Effector memory CD8-positive, alpha-beta T cell (primary cell): Measurements from ENCODE around the gene TRAF4.

Source experiments
- ATAC-seq: fragments of 150-1000 bp; cut with Tn5 transposase; replicated peaks from 2 replicates; pipeline ENCODE4 v1.10.0; 2021; ENCODE audit warnings: mild to moderate bottlenecking, moderate library complexity
- DNase-seq, 3 experiments: peaks; one replicate each; pipeline ENCODE4 v3.0.0; 2021
- H3K27ac Mint-ChIP-seq, 2 donors: one replicate each; pipeline ENCODE4 v1.8.0; 2022; ENCODE audit warnings: mild to moderate bottlenecking in 2 of 2, mixed read lengths in 2 of 2, moderate library complexity in 2 of 2
- H3K27me3 Mint-ChIP-seq, 2 donors: one replicate each; pipeline ENCODE4 v1.8.0; 2022; ENCODE audit warnings: mixed read lengths in 2 of 2
- H3K36me3 Mint-ChIP-seq: one replicate; pipeline ENCODE4 v1.8.0; 2022; ENCODE audit warnings: mild to moderate bottlenecking, moderate library complexity, mixed read lengths; ENCODE audit not compliant: insufficient read depth
- H3K4me1 Mint-ChIP-seq, 2 donors: one replicate each; pipeline ENCODE4 v1.8.0; 2022; ENCODE audit warnings: low read depth in 2 of 2, mixed read lengths in 2 of 2
- H3K4me3 Mint-ChIP-seq, 2 donors: one replicate each; pipeline ENCODE4 v1.8.0; 2022; ENCODE audit warnings: mild to moderate bottlenecking in 2 of 2, mixed read lengths in 2 of 2, moderate library complexity in 2 of 2
- H3K9me3 Mint-ChIP-seq, 2 donors: one replicate each; pipeline ENCODE4 v1.8.0; 2022; ENCODE audit warnings: mixed read lengths in 2 of 2

The TRAF4 gene

DNA sequence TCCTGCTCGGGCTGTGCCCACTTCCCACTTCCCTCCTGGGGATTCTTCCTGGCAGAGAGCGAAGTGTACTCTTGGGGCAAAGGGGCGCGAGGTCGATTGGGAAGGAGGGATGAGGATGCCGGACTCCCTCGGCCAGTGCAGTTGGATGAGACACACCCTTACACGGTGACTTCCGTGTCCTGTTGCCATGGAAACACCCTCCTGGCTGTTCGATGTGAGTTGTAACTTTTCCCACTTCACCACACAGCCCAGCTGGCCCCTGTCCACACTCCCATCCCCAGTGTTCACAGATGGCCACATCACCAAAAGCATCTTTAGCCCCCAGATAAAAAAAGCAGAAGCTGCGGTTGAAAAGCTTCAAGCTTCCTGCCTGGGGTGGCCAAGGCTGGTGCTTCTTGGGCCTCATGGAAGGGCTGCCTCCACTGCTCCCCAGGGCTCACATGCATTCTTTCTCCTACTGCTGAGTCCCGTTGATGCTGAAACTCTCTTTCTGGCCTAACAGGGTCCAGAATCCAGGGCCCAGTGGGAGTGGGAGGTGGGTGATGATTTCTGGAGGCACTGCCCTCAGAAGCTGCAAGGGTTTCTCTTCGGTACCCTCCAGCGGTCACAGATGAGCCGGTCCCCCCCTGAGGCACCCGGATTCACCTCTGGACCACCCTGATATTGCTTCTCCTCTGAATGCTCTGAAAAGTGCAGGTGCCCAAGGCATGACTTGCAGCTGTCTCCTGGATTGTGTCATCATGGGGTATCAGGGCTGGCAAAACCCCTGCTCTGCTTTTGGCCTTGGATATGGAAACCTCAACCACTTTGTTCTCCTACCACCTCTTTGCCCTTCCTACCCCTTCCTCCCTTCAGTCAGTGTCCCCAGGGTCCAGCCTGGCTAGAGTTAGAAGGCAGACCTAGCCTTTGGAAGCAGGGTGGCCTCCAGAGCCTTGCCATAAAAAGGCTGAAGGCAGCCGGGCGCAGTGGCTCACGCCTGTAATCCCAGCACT, 2.2 kb upstream of the TRAF4 start:
- Mint-ChIP-seq H3K27ac (no peak overlapping the region), H3K9me3 (no peaks in the 10 kb centered on the region), H3K4me3 (peak overlapping the region in 1 of 2 donors; percentile 66), H3K4me1 (peaks cover 9 to 12% of the 10 kb centered on the region in 2 donors), H3K36me3 (peaks cover 27% of the 10 kb centered on the region), H3K27me3 (no peaks in the 10 kb centered on the region)
- ATAC-seq (no peak), DNase-seq (no peak)

GRCh38 chr17:28744104-28744971, 527 bp downstream of the TRAF4 start:
- DNase-seq, result peak; percentile 32 to 42 (median 34)

GRCh38 chr17:28744972-28745785, 1.4 kb downstream of the TRAF4 start:
- H3K27ac Mint-ChIP-seq, result peak overlapping the region; percentile 82 to 92
- no peaks in the 10 kb centered on the region for H3K27me3 Mint-ChIP-seq
- no peaks in the 10 kb centered on the region for H3K9me3 Mint-ChIP-seq
- H3K36me3 Mint-ChIP-seq, result peaks cover 52% of the 10 kb centered on the region
- peak overlapping the region; percentile 80 for H3K4me3 Mint-ChIP-seq
- DNase-seq (peak in 1 of 3 experiments; percentile 30), ATAC-seq (peak; percentile 4)
- H3K4me1 Mint-ChIP-seq, result peaks cover 12 to 14% of the 10 kb centered on the region in 2 donors

More at GRCh38 chr17:28744104-28744971, 527 bp downstream of the TRAF4 start:
- H3K4me3 Mint-ChIP-seq, result peak overlapping the region; percentile 80
- H3K36me3 Mint-ChIP-seq, result peaks cover 46% of the 10 kb centered on the region
- H3K4me1 Mint-ChIP-seq, result peaks cover 11 to 12% of the 10 kb centered on the region in 2 donors
- ATAC-seq, result peak; percentile 43
- H3K27ac Mint-ChIP-seq, result peak overlapping the region; percentile 82 to 92
- H3K9me3 Mint-ChIP-seq, result no peaks in the 10 kb centered on the region
- no peaks in the 10 kb centered on the region for H3K27me3 Mint-ChIP-seq

GRCh38 chr17:28745786-28746411, 2.1 kb downstream of the TRAF4 start:
- ATAC-seq, result no peak

DNA sequence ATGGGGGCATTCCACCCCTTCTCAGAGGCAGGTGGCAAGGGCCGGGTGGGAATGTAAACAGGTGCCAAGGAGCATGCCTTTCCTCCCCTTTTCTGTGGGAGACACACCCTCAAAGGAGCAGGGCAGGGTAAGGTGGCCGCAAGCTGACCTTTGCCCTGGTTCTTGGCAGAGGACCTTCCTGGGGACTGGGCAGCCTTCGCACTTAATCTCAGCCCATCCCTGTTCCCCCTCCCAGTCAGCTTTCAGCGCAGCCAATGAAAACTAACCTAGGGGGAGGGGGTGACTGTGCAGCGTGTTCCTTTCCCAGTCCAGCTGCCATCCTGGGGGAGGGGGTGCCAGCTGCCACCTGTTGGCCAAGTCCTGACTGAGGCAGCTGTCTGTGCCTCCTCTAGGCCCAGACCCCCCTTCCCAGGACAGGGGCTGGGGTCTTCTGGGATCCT, 2.8 kb downstream of the TRAF4 start:
- H3K36me3 Mint-ChIP-seq, result peaks cover 59% of the 10 kb centered on the region
- ATAC-seq (no peak), DNase-seq (no peak)
- H3K27me3 Mint-ChIP-seq, result no peaks in the 10 kb centered on the region
- no peak overlapping the region for H3K4me3 Mint-ChIP-seq
- no peaks in the 10 kb centered on the region for H3K9me3 Mint-ChIP-seq
- peaks cover 12 to 14% of the 10 kb centered on the region in 2 donors for H3K4me1 Mint-ChIP-seq
- H3K27ac Mint-ChIP-seq, result peak overlapping the region in 1 of 2 donors; percentile 82

More at GRCh38 chr17:28745786-28746411, 2.1 kb downstream of the TRAF4 start:
- peaks cover 53% of the 10 kb centered on the region for H3K36me3 Mint-ChIP-seq
- peak overlapping the region; percentile 82 to 92 for H3K27ac Mint-ChIP-seq
- H3K4me1 Mint-ChIP-seq, result peaks cover 12 to 14% of the 10 kb centered on the region in 2 donors
- peak overlapping the region; percentile 80 for H3K4me3 Mint-ChIP-seq
- H3K27me3 Mint-ChIP-seq, result no peaks in the 10 kb centered on the region
- DNase-seq, result no peak
- H3K9me3 Mint-ChIP-seq, result no peaks in the 10 kb centered on the region

GRCh38 chr17:28747051-28747691, 3.4 kb downstream of the TRAF4 start:
- DNase-seq (no peak), ATAC-seq (no peak)
- H3K4me1 Mint-ChIP-seq, result peaks cover 12 to 14% of the 10 kb centered on the region in 2 donors
- H3K36me3 Mint-ChIP-seq, result peaks cover 58% of the 10 kb centered on the region
- H3K9me3 Mint-ChIP-seq, result no peaks in the 10 kb centered on the region
- no peaks in the 10 kb centered on the region for H3K27me3 Mint-ChIP-seq
- H3K4me3 Mint-ChIP-seq, result no peak overlapping the region
- H3K27ac Mint-ChIP-seq, result peak overlapping the region in 1 of 2 donors; percentile 82

DNA sequence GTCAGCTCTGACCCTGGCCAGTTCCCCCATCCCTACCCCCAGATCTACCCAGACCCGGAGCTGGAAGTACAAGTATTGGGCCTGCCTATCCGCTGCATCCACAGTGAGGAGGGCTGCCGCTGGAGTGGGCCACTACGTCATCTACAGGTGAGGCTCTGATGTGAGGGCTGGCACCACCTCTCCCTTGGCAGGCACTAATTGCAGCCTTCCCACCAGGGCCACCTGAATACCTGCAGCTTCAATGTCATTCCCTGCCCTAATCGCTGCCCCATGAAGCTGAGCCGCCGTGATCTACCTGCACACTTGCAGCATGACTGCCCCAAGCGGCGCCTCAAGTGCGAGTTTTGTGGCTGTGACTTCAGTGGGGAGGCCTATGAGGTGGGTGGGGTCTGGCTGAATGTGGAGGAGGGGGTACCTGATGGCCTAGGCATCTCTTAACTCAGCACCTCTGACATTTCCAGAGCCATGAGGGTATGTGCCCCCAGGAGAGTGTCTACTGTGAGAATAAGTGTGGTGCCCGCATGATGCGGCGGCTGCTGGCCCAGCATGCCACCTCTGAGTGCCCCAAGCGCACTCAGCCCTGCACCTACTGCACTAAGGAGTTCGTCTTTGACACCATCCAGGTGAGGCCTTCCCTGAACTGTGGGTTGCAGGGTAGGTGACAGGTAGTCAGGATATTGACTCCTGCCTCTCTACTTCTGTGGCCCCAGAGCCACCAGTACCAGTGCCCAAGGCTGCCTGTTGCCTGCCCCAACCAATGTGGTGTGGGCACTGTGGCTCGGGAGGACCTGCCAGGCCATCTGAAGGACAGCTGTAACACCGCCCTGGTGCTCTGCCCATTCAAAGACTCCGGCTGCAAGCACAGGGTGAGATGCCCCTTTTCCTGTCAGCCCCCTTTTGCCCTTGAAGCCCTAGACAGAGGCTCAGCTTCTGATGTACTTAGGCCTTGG, 4.3 kb downstream of the TRAF4 start:
- peak overlapping the region; percentile 46 to 82 for H3K27ac Mint-ChIP-seq
- peaks cover 53% of the 10 kb centered on the region for H3K36me3 Mint-ChIP-seq
- H3K27me3 Mint-ChIP-seq, result no peaks in the 10 kb centered on the region
- ATAC-seq, result no peak
- no peak overlapping the region for H3K4me3 Mint-ChIP-seq
- no peaks in the 10 kb centered on the region for H3K9me3 Mint-ChIP-seq
- no peak for DNase-seq
- peaks cover 12 to 14% of the 10 kb centered on the region in 2 donors for H3K4me1 Mint-ChIP-seq

GRCh38 chr17:28748852-28749515, 5.2 kb downstream of the TRAF4 start:
- ATAC-seq (no peak), DNase-seq (no peak)
- no peak overlapping the region for H3K4me3 Mint-ChIP-seq
- H3K9me3 Mint-ChIP-seq, result no peaks in the 10 kb centered on the region
- peaks cover 12 to 14% of the 10 kb centered on the region in 2 donors for H3K4me1 Mint-ChIP-seq
- H3K36me3 Mint-ChIP-seq, result peaks cover 48% of the 10 kb centered on the region
- peak overlapping the region; percentile 46 to 82 for H3K27ac Mint-ChIP-seq
- H3K27me3 Mint-ChIP-seq, result no peaks in the 10 kb centered on the region

DNA sequence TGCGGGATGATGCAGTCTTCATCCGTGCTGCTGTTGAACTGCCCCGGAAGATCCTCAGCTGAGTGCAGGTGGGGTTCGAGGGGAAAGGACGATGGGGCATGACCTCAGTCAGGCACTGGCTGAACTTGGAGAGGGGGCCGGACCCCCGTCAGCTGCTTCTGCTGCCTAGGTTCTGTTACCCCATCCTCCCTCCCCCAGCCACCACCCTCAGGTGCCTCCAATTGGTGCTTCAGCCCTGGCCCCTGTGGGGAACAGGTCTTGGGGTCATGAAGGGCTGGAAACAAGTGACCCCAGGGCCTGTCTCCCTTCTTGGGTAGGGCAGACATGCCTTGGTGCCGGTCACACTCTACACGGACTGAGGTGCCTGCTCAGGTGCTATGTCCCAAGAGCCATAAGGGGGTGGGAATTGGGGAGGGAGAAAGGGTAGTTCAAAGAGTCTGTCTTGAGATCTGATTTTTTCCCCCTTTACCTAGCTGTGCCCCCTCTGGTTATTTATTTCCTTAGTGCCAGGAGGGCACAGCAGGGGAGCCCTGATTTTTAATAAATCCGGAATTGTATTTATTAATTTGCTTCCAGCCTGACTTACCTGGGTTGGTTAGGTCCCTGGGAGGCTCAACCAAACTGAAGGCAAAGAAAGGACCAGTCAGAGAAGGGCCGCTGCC, 5.8 kb downstream of the TRAF4 start:
- no peak overlapping the region for H3K4me3 Mint-ChIP-seq
- H3K4me1 Mint-ChIP-seq, result peaks cover 10 to 14% of the 10 kb centered on the region in 2 donors
- ATAC-seq (no peak), DNase-seq (no peak)
- H3K27ac Mint-ChIP-seq, result no peak overlapping the region
- no peaks in the 10 kb centered on the region for H3K27me3 Mint-ChIP-seq
- peaks cover 43% of the 10 kb centered on the region for H3K36me3 Mint-ChIP-seq
- H3K9me3 Mint-ChIP-seq, result no peaks in the 10 kb centered on the region

- H3K4me1 Mint-ChIP-seq, result peaks cover 3 to 11% of the 10 kb centered on the region in 2 donors
Observed at GRCh38 chr17:28750178-28751047, 6.6 kb downstream of the TRAF4 start.

More at GRCh38 chr17:28750178-28751047, 6.6 kb downstream of the TRAF4 start:
- Mint-ChIP-seq H3K4me3 (no peak overlapping the region), H3K27me3 (no peaks in the 10 kb centered on the region), H3K36me3 (peaks cover 38% of the 10 kb centered on the region), H3K27ac (no peak overlapping the region), H3K9me3 (no peaks in the 10 kb centered on the region)
- DNase-seq, result peak; percentile 87 to 89 (median 89)
- peak; percentile 92 for ATAC-seq
